Lower lobe of right lung (tissue), 2 donors: ENCODE data around the gene ERC1. TPM values are rescaled to one million over a fixed set of nuclear protein-coding genes. Genes with fewer than 3 reads are reported as not detected.

Experiments
- ATAC-seq, 2 donors: fragments of 200-7000 bp; cut with Tn5 transposase; one replicate each; pipeline ENCODE4 v1.9.1; 2020 to 2022; ENCODE audit warnings: mild to moderate bottlenecking in 2 of 2, moderate library complexity in 2 of 2
- DNase-seq: peaks from one replicate; pipeline ENCODE4 v3.0.0-alpha.2; 2020
- H3K27ac ChIP-seq: fragments of 200-600 bp; one replicate; pipeline ENCODE4 v1.8.0; 2022
- H3K27me3 ChIP-seq: fragments of 200-600 bp; one replicate; pipeline ENCODE4 v1.8.0; 2022; ENCODE audit warnings: low read depth
- H3K36me3 ChIP-seq: fragments of 200-600 bp; one replicate; pipeline ENCODE4 v1.8.0; 2022; ENCODE audit warnings: mild to moderate bottlenecking
- H3K4me1 ChIP-seq: fragments of 200-600 bp; one replicate; pipeline ENCODE4 v1.8.0; 2022
- H3K4me3 ChIP-seq: fragments of 200-600 bp; one replicate; pipeline ENCODE4 v1.8.0; 2022; ENCODE audit warnings: mild to moderate bottlenecking
- H3K9me3 ChIP-seq: fragments of 200-600 bp; one replicate; pipeline ENCODE4 v1.8.0; 2022
- CTCF ChIP-seq: fragments of 200-600 bp; IDR thresholded peaks from one replicate; pipeline ENCODE4 v1.8.0; 2022; ENCODE audit warnings: antibody characterized with exemption, mild to moderate bottlenecking
- intact Hi-C: fragments of 100-400 bp; cut with DNase I; formaldehyde crosslinking; loops from one replicate; pipeline ENCODE4 v1.11.0; 2022
- total RNA-seq: library from RNA; stranded (reverse); fragmentation: NEBNext Ultra II Directional; extraction: Animal tissue kit (Norgen Biotek cat#: 25700); gene quantifications from one replicate; pipeline ENCODE4 v1.2.1, GENCODE V29; 2021
- donor health status: DM: no; HTN: yes; CAD: no; lungs with severe emphysema.

Gene ERC1
- total RNA-seq, 1 donor from 2014 or later: 66.3 TPM

GRCh38 chr12:1481326-1481725 is 490.3 kb downstream of the ERC1 start:
- no peaks in the 10 kb centered on the region for H3K9me3 ChIP-seq
- H3K4me1 ChIP-seq: no peaks in the 10 kb centered on the region
- H3K4me3 ChIP-seq: no peak overlapping the region
- no peaks in the 10 kb centered on the region for H3K36me3 ChIP-seq
- no peak for TF ChIP-seq CTCF
- ATAC-seq: no peak
- intact Hi-C loops: no loop called here
- no peak overlapping the region for H3K27ac ChIP-seq
- H3K27me3 ChIP-seq: no peaks in the 10 kb centered on the region
- no peak for DNase-seq

GRCh38 chr12:1481906-1482305 is 490.9 kb downstream of the ERC1 start:
- no peaks in the 10 kb centered on the region for H3K4me1 ChIP-seq

DNA sequence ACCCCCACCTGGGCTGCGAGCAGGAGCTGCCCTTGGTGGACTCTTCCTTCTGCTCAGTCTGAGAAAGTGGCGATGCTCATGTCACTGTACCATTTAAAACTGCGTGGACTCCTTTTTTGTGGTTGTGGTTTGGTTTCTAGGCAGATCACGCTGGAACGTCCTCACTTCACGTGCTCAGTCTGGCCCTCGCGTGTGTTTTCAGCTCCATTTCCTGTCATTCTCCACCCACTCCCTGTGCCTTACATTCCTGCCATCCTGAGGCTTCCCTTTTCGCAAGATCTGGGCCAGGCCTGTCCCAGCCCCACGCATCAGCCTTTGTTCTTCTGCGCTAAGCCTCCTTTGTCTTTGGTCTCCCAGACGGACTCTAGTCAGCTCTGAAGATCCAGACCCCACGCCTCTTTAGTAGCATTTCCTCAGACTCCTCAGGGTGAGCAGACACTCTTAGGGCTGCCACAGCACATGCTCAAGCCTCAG is 497.9 kb downstream of the ERC1 start:
- Histone ChIP-seq H3K4me3 (no peak overlapping the region), H3K4me1 (no peaks in the 10 kb centered on the region), H3K27ac (no peak overlapping the region), H3K27me3 (no peaks in the 10 kb centered on the region), H3K36me3 (peaks cover 29% of the 10 kb centered on the region), H3K9me3 (no peaks in the 10 kb centered on the region)
- intact Hi-C loops: no loop called here
- ATAC-seq (peak in 1 of 2 donors; percentile 17), DNase-seq (no peak)
- no peak for TF ChIP-seq CTCF

More at GRCh38 chr12:1481906-1482305, 490.9 kb downstream of the ERC1 start:
- no peak for TF ChIP-seq CTCF
- intact Hi-C loops: no loop called here
- H3K36me3 ChIP-seq: no peaks in the 10 kb centered on the region
- no peak overlapping the region for H3K4me3 ChIP-seq
- no peak overlapping the region for H3K27ac ChIP-seq
- no peak for ATAC-seq
- no peak for DNase-seq
- no peaks in the 10 kb centered on the region for H3K9me3 ChIP-seq
- H3K27me3 ChIP-seq: no peaks in the 10 kb centered on the region

GRCh38 chr12:1491983-1492697 is 501.1 kb downstream of the ERC1 start:
- H3K4me3 ChIP-seq: no peak overlapping the region
- peaks cover 29% of the 10 kb centered on the region for H3K36me3 ChIP-seq
- no peaks in the 10 kb centered on the region for H3K9me3 ChIP-seq
- H3K27me3 ChIP-seq: no peaks in the 10 kb centered on the region
- DNase-seq (no peak), ATAC-seq (no peak)
- TF ChIP-seq CTCF: no peak
- no peak overlapping the region for H3K27ac ChIP-seq
- intact Hi-C loops: no loop called here
- H3K4me1 ChIP-seq: peaks cover 9% of the 10 kb centered on the region

GRCh38 chr12:1493781-1494565 is 502.9 kb downstream of the ERC1 start:
- Histone ChIP-seq H3K36me3 (peaks cover 29% of the 10 kb centered on the region), H3K9me3 (no peaks in the 10 kb centered on the region), H3K4me3 (no peak overlapping the region), H3K27ac (no peak overlapping the region), H3K4me1 (peaks cover 9% of the 10 kb centered on the region), H3K27me3 (no peaks in the 10 kb centered on the region)
- intact Hi-C loops: no loop called here
- no peak for DNase-seq
- TF ChIP-seq CTCF: no peak
- ATAC-seq: no peak
